Gastroesophageal sphincter (tissue), 3 donors: Measurements from ENCODE around the gene NAALADL2.

Experiments
- CTCF ChIP-seq, 4 experiments: fragments of 200-600 bp in 2 of 4; fragments of 450-650 bp in 2 of 4; sonication (generic) in 1 of 4; IDR thresholded peaks; one replicate each; pipeline ENCODE4 v1.5.1; 2017 to 2019; ENCODE audit warnings: antibody characterized with exemption in 4 of 4, mild to moderate bottlenecking in 2 of 4, moderate library complexity in 2 of 4
- POLR2AphosphoS5 ChIP-seq: sonication (generic); formaldehyde crosslinking; IDR thresholded peaks from one replicate; pipeline ENCODE4 v1.6.1; 2017; ENCODE audit warnings: antibody characterized with exemption

DNA sequence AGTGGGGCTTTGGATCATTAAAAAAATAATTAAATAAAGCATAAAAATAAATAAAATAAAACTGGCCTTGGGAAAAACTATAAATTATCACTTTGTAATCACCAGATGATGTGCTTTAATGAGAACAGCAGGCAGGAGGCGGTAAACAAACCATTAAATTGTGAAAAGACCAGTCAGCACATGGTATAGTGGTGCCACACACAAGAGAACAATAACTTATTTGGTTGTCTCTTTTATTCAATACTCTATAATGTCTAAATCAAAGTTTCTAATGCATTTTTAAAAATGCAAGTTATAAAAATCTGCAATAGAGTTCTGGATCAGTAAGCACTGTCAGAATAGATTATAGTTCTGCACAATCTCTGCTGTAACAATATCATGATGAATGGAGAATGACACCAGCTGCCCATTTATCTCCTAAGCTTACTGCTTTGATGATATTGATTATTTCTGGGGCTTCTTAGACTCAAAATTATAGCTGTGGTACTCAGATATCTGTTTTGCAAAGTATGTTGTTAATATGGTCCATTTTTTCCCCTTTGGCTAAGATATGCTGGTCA, 259.3 kb downstream of the NAALADL2 start:
- TF ChIP-seq POLR2AphosphoS5 (no peak), CTCF (IDR thresholded peaks at IDR 0.05) (no peak)
